Measurements from ENCODE around the gene TRPV3.

Gene TRPV3

DNA sequence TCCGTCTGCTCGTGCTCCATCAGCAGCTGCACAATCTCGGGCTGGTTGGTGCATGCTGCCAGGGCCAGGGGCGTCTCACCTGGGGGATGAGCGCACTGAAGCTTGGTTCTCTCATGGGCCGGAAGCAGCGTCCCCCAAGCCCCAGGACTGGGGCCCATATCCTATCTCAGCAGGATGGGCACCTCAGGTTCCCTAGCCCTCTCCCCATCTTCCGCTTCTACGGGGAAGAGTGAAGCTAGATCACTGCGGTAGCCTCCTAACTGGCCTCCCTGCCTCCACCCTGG is 24.8 kb downstream of the TRPV3 start:
- no peak overlapping the region for H3K23ac ChIP-seq (ENCODE audit: low read depth, low read length, poor library complexity)
- H3K4me3 ChIP-seq (ENCODE audit: low read length in 2 of 2) = no peak overlapping the region
- H2BK5ac ChIP-seq (ENCODE audit: low read length) = no peak overlapping the region
- peak overlapping the region; percentile 53 for H3K4ac ChIP-seq (ENCODE audit: low read length)
- peak overlapping the region; percentile 96 for H2BK120ac ChIP-seq (ENCODE audit: low read depth, low read length)
- WGBS, 2 donors (ENCODE audit: extremely low coverage in 2 of 2, insufficient read length in 2 of 2, insufficient replicate concordance in 1 of 2) = no CpG with 5 or more reads among the region's 10 CpGs
- no peak overlapping the region for H2AFZ ChIP-seq (ENCODE audit: low read length)
- H2AK5ac ChIP-seq (ENCODE audit: low read depth, low read length) = peak overlapping the region; percentile 98
- peak overlapping the region; percentile 33 for H2BK12ac ChIP-seq (ENCODE audit: low read length)
- no peak overlapping the region for H3K9ac ChIP-seq (ENCODE audit: low read depth, low read length, poor library complexity)
- H4K8ac ChIP-seq (ENCODE audit: low read depth, low read length) = no peak overlapping the region
- H3K79me1 ChIP-seq (ENCODE audit: low read depth, low read length) = peaks cover 1% of the 10 kb centered on the region
- H2BK15ac ChIP-seq (ENCODE audit: low read length) = peak overlapping the region; percentile 99
- H3K14ac ChIP-seq (ENCODE audit: low read length) = peak overlapping the region; percentile 66
- DNase-seq (ENCODE audit: low spot score) = no peak
- peaks cover 25 to 48% of the 10 kb centered on the region in 2 donors for H3K4me1 ChIP-seq (ENCODE audit: control insufficient read depth in 2 of 2, insufficient read depth in 1 of 2, low read depth in 1 of 2, low read length in 2 of 2)
- H3K4me2 ChIP-seq (ENCODE audit: insufficient read depth, low read length, poor library complexity, severe bottlenecking) = no peak overlapping the region
- no peaks in the 10 kb centered on the region for H3K27me3 ChIP-seq (ENCODE audit: control insufficient read depth in 3 of 3, insufficient read depth in 3 of 3, low read depth in 1 of 3, low read length in 3 of 3)
- peak overlapping the region; percentile 81 for H4K91ac ChIP-seq (ENCODE audit: low read depth, low read length, poor library complexity)
- no peaks in the 10 kb centered on the region for H3K36me3 ChIP-seq (replicated peaks in 1 of 2; ENCODE audit: control insufficient read depth in 2 of 2, insufficient read depth in 2 of 2, low read length in 2 of 2)
- no peak overlapping the region for H3K27ac ChIP-seq (replicated peaks; ENCODE audit: low read length)
- no peaks in the 10 kb centered on the region for H3K9me3 ChIP-seq (replicated peaks in 1 of 2; ENCODE audit: control insufficient read depth in 2 of 2, insufficient read depth in 1 of 2, low read depth in 1 of 2, low read length in 2 of 2)
- peak overlapping the region; percentile 95 for H3K18ac ChIP-seq (ENCODE audit: low read length)

DNA sequence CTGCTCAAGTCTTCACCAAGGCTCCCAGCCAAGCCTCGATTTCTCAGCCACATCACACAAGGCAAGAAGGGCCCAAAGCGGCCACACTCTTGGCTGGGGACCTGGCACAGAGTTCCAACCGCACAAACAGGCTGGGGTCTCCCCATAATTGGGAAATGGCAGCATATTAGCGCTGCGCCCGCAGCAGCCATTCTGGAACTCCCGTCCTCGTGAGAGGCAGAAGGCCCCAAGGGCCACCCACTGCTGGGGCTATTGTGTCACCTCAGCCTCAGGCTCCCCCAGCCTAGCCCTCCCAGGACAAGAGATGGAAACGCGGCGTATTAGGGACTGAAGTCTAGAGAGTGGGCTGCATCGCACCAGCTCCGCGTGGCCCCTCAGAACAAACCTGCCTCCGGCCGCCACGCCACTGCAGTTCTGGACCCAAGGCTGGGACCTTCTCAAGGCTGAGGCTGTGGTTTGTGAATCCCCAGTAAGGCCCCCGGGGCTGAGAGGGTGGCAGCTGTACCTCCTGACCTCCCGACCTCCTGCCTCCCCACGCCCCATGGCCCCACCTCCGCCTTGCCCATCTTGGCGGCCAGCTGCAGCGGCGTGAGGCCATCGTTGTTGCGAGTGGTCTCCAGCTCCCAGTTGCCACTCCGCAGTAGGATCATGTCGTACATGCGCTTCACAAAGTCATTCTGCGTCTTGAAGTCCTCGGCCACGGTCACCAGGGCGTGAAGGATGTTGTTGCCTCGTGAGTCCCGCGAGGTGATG is 25.3 kb downstream of the TRPV3 start:
- peak overlapping the region; percentile 98 for H2AK5ac ChIP-seq (ENCODE audit: low read depth, low read length)

DNA sequence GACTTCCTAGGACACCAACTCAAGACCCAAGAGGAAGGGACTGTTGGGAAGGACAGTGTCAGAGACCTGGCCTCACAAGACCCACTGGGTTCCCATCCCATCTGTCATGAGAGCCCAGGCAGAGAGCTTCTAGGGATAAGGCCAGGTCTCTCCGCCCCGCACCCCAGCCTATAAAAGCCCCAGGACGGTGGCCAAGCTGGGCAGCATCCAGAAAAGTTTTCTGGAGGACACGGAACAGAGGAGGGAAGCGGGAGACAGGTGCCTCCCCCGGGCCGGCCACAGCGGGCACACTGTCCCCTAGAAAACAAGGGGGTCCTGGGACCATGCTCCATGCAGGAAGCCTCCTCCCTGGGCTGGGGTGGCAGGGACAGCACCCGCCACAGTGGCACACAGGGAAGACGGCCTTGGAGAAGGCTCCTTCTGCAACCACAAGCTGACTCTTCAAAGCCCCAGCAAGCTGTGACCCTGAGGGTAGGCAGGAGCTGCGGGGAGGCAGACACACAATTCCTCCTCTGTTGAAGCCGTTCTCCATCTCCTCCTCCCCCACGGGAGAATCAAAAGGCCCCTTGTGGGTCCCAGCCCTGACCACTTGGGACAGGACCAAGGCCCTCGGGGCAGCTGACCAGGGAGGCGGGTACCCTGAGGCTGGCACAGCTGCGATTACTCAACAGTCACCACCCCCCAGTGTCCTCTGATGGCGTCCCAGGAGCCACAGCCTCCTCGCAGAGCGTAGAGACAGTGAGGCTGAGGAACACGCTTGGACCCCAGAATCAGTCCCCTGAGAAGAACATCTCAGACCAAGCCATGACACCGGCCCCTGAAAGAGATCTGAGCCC is 26.1 kb downstream of the TRPV3 start:
- H3K14ac ChIP-seq (ENCODE audit: low read length) = peak overlapping the region; percentile 86
- H3K18ac ChIP-seq (ENCODE audit: low read length) = peak overlapping the region; percentile 95
- H3K4ac ChIP-seq (ENCODE audit: low read length) = peak overlapping the region; percentile 44
- H2AFZ ChIP-seq (ENCODE audit: low read length) = no peak overlapping the region
- no peaks in the 10 kb centered on the region for H3K36me3 ChIP-seq (replicated peaks in 1 of 2; ENCODE audit: control insufficient read depth in 2 of 2, insufficient read depth in 2 of 2, low read length in 2 of 2)
- H3K4me1 ChIP-seq (ENCODE audit: control insufficient read depth in 2 of 2, insufficient read depth in 1 of 2, low read depth in 1 of 2, low read length in 2 of 2) = peaks cover 25 to 48% of the 10 kb centered on the region in 2 donors
- no peak overlapping the region for H3K4me3 ChIP-seq (ENCODE audit: low read length in 2 of 2)
- no peak overlapping the region for H3K9ac ChIP-seq (ENCODE audit: low read depth, low read length, poor library complexity)
- H3K9me3 ChIP-seq (replicated peaks in 1 of 2; ENCODE audit: control insufficient read depth in 2 of 2, insufficient read depth in 1 of 2, low read depth in 1 of 2, low read length in 2 of 2) = no peaks in the 10 kb centered on the region
- peak overlapping the region; percentile 96 for H2BK120ac ChIP-seq (ENCODE audit: low read depth, low read length)
- WGBS, 2 donors (ENCODE audit: extremely low coverage in 2 of 2, insufficient read length in 2 of 2, insufficient replicate concordance in 1 of 2) = no CpG with 5 or more reads among the region's 21 CpGs
- peak overlapping the region; percentile 99 for H2BK15ac ChIP-seq (ENCODE audit: low read length)
- H4K91ac ChIP-seq (ENCODE audit: low read depth, low read length, poor library complexity) = no peak overlapping the region
- H3K4me2 ChIP-seq (ENCODE audit: insufficient read depth, low read length, poor library complexity, severe bottlenecking) = no peak overlapping the region
- H3K79me1 ChIP-seq (ENCODE audit: low read depth, low read length) = peaks cover 1% of the 10 kb centered on the region
- peak overlapping the region; percentile 99 for H3K27ac ChIP-seq (replicated peaks; ENCODE audit: low read length)
- DNase-seq (ENCODE audit: low spot score) = no peak
- no peaks in the 10 kb centered on the region for H3K27me3 ChIP-seq (ENCODE audit: control insufficient read depth in 3 of 3, insufficient read depth in 3 of 3, low read depth in 1 of 3, low read length in 3 of 3)
- H4K8ac ChIP-seq (ENCODE audit: low read depth, low read length) = no peak overlapping the region
- H2BK5ac ChIP-seq (ENCODE audit: low read length) = peak overlapping the region; percentile 83
- peak overlapping the region; percentile 97 for H2BK12ac ChIP-seq (ENCODE audit: low read length)
- H2AK5ac ChIP-seq (ENCODE audit: low read depth, low read length) = peak overlapping the region; percentile 98
- H3K23ac ChIP-seq (ENCODE audit: low read depth, low read length, poor library complexity) = no peak overlapping the region

More for the DNA sequence above, 25.3 kb downstream of the TRPV3 start:
- no peaks in the 10 kb centered on the region for H3K9me3 ChIP-seq (replicated peaks in 1 of 2; ENCODE audit: control insufficient read depth in 2 of 2, insufficient read depth in 1 of 2, low read depth in 1 of 2, low read length in 2 of 2)
- peak overlapping the region; percentile 99 for H2BK15ac ChIP-seq (ENCODE audit: low read length)
- peak overlapping the region; percentile 83 for H2BK5ac ChIP-seq (ENCODE audit: low read length)
- peak overlapping the region; percentile 9 for H2AFZ ChIP-seq (ENCODE audit: low read length)
- peaks cover 1% of the 10 kb centered on the region for H3K79me1 ChIP-seq (ENCODE audit: low read depth, low read length)
- peak overlapping the region; percentile 97 for H2BK12ac ChIP-seq (ENCODE audit: low read length)
- H4K8ac ChIP-seq (ENCODE audit: low read depth, low read length) = no peak overlapping the region
- no peak overlapping the region for H3K4me3 ChIP-seq (ENCODE audit: low read length in 2 of 2)
- peak overlapping the region; percentile 96 for H2BK120ac ChIP-seq (ENCODE audit: low read depth, low read length)
- WGBS, 2 donors (ENCODE audit: extremely low coverage in 2 of 2, insufficient read length in 2 of 2, insufficient replicate concordance in 1 of 2) = no CpG with 5 or more reads among the region's 36 CpGs
- H3K4me2 ChIP-seq (ENCODE audit: insufficient read depth, low read length, poor library complexity, severe bottlenecking) = no peak overlapping the region
- peak overlapping the region; percentile 53 for H3K4ac ChIP-seq (ENCODE audit: low read length)
- no peaks in the 10 kb centered on the region for H3K27me3 ChIP-seq (ENCODE audit: control insufficient read depth in 3 of 3, insufficient read depth in 3 of 3, low read depth in 1 of 3, low read length in 3 of 3)
- H3K23ac ChIP-seq (ENCODE audit: low read depth, low read length, poor library complexity) = no peak overlapping the region
- peaks cover 25 to 48% of the 10 kb centered on the region in 2 donors for H3K4me1 ChIP-seq (ENCODE audit: control insufficient read depth in 2 of 2, insufficient read depth in 1 of 2, low read depth in 1 of 2, low read length in 2 of 2)
- no peaks in the 10 kb centered on the region for H3K36me3 ChIP-seq (replicated peaks in 1 of 2; ENCODE audit: control insufficient read depth in 2 of 2, insufficient read depth in 2 of 2, low read length in 2 of 2)
- H3K14ac ChIP-seq (ENCODE audit: low read length) = peak overlapping the region; percentile 15
- H3K9ac ChIP-seq (ENCODE audit: low read depth, low read length, poor library complexity) = no peak overlapping the region
- peak overlapping the region; percentile 81 for H4K91ac ChIP-seq (ENCODE audit: low read depth, low read length, poor library complexity)
- no peak for DNase-seq (ENCODE audit: low spot score)
- H3K27ac ChIP-seq (replicated peaks; ENCODE audit: low read length) = no peak overlapping the region
- peak overlapping the region; percentile 95 for H3K18ac ChIP-seq (ENCODE audit: low read length)

All from neuronal stem cell (in vitro differentiated cells).